ENCODE measurements around the gene ZNF652. TPM values are rescaled to one million over a fixed set of nuclear protein-coding genes. Genes with fewer than 3 reads are reported as not detected.

The ZNF652 gene
- total RNA-seq, 1 donor from 2014 or later = 52.7 TPM

GRCh38 chr17:49383060-49383459 is 21.0 kb upstream of the ZNF652 start:
- Mint-ChIP-seq H3K4me1 (ENCODE audit: low read depth) (no peaks in the 10 kb centered on the region), H3K27ac (no peak overlapping the region), H3K9me3 (ENCODE audit: low read depth) (no peaks in the 10 kb centered on the region)

GRCh38 chr17:49382556-49382955 is 20.5 kb upstream of the ZNF652 start:
- H3K4me3 Mint-ChIP-seq (ENCODE audit: low read depth) = no peak overlapping the region
- H3K4me1 Mint-ChIP-seq (ENCODE audit: low read depth) = no peaks in the 10 kb centered on the region
- DNase-seq (ENCODE audit: low spot score, unreplicated experiment) = no peak
- no peaks in the 10 kb centered on the region for H3K36me3 Mint-ChIP-seq (ENCODE audit: insufficient read depth)
- H3K27me3 Mint-ChIP-seq = peaks cover 8% of the 10 kb centered on the region
- H3K27ac Mint-ChIP-seq = no peak overlapping the region
- TF ChIP-seq CTCF (IDR thresholded peaks at IDR 0.05; ENCODE audit: unreplicated experiment) = no peak
- H3K9me3 Mint-ChIP-seq (ENCODE audit: low read depth) = no peaks in the 10 kb centered on the region

More at GRCh38 chr17:49383060-49383459, 21.0 kb upstream of the ZNF652 start:
- no peak overlapping the region for H3K4me3 Mint-ChIP-seq (ENCODE audit: low read depth)
- H3K36me3 Mint-ChIP-seq (ENCODE audit: insufficient read depth) = no peaks in the 10 kb centered on the region
- TF ChIP-seq CTCF (IDR thresholded peaks at IDR 0.05; ENCODE audit: unreplicated experiment) = no peak
- peaks cover 8% of the 10 kb centered on the region for H3K27me3 Mint-ChIP-seq
- no peak for DNase-seq (ENCODE audit: low spot score, unreplicated experiment)

- H3K4me1 Mint-ChIP-seq (ENCODE audit: low read depth) = no peaks in the 10 kb centered on the region
- no peak for DNase-seq (ENCODE audit: low spot score, unreplicated experiment)
- no peak overlapping the region for H3K4me3 Mint-ChIP-seq (ENCODE audit: low read depth)
- H3K27me3 Mint-ChIP-seq = peaks cover 8% of the 10 kb centered on the region
- H3K36me3 Mint-ChIP-seq (ENCODE audit: insufficient read depth) = no peaks in the 10 kb centered on the region
- peak overlapping the region; percentile 35 for H3K27ac Mint-ChIP-seq
- no peak for TF ChIP-seq CTCF (IDR thresholded peaks at IDR 0.05; ENCODE audit: unreplicated experiment)
- no peaks in the 10 kb centered on the region for H3K9me3 Mint-ChIP-seq (ENCODE audit: low read depth)
Measured at GRCh38 chr17:49381793-49382192, 19.7 kb upstream of the ZNF652 start.

- peaks cover 8% of the 10 kb centered on the region for H3K27me3 Mint-ChIP-seq
- TF ChIP-seq CTCF (IDR thresholded peaks at IDR 0.05; ENCODE audit: unreplicated experiment) = no peak
- H3K4me1 Mint-ChIP-seq (ENCODE audit: low read depth) = no peaks in the 10 kb centered on the region
- H3K27ac Mint-ChIP-seq = no peak overlapping the region
- H3K4me3 Mint-ChIP-seq (ENCODE audit: low read depth) = no peak overlapping the region
- H3K36me3 Mint-ChIP-seq (ENCODE audit: insufficient read depth) = no peaks in the 10 kb centered on the region
- DNase-seq (ENCODE audit: low spot score, unreplicated experiment) = no peak
- H3K9me3 Mint-ChIP-seq (ENCODE audit: low read depth) = no peaks in the 10 kb centered on the region
Measured at GRCh38 chr17:49381033-49381432, 19.0 kb upstream of the ZNF652 start.

GRCh38 chr17:49379926-49380325 is 17.9 kb upstream of the ZNF652 start:
- Mint-ChIP-seq H3K4me3 (ENCODE audit: low read depth) (no peak overlapping the region), H3K27me3 (peaks cover 8% of the 10 kb centered on the region), H3K9me3 (ENCODE audit: low read depth) (no peaks in the 10 kb centered on the region), H3K27ac (no peak overlapping the region), H3K4me1 (ENCODE audit: low read depth) (no peaks in the 10 kb centered on the region), H3K36me3 (ENCODE audit: insufficient read depth) (no peaks in the 10 kb centered on the region)
- TF ChIP-seq CTCF (IDR thresholded peaks at IDR 0.05; ENCODE audit: unreplicated experiment) = no peak
- no peak for DNase-seq (ENCODE audit: low spot score, unreplicated experiment)
